ENCODE measurements around the gene HEPN1. TPM values are rescaled to one million over a fixed set of nuclear protein-coding genes. Genes with fewer than 3 reads are reported as not detected.

Gene HEPN1
- total RNA-seq, 1 donor from 2014 or later = not detected

DNA sequence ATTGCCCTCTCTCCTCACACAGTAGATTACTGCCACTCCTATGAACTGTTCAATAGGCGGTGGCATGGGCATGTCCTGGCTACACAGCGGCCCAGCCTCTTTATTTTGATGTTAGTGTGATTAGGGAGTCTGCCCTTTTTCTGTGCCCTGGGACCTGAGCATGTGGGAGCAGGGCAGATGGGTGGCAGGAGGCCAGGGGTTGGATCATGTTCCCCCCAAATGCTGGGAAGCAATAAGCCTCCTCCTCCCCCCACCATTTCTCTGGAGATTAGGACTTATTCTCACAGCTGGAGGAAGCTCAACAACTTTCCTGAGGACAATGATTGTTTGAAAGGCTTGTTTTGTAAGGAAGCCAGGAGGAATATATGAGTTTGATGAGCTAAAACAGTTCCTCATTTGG is 848 bp downstream of the HEPN1 start:
- TF ChIP-seq EZH2phosphoT487 (IDR thresholded peaks at IDR 0.05) = no peak
- no peak for TF ChIP-seq EZH2 (IDR thresholded peaks at IDR 0.05)
- TF ChIP-seq CTCF (IDR thresholded peaks at IDR 0.05) = no peak

DNA sequence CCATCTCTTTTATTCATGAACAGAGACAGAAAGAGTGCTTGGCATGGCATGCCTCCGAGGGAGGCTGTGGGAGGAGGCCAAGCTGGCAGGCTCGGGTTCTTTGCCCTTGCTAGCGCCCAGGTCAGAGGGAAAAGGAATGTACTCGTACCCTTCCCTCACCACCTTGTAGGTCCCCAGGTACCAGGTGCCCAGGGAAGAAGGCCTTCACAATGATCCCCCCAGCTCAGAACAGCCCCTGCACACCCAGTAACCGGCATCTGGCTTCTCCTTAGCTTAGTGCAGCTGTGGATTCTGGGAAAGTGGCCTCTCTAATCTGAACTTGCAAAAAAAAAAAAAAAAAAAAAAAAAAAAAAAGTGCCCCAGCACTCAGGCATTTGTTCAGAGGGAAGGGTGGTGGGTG is 1.3 kb downstream of the HEPN1 start:
- Histone ChIP-seq H2AFZ (replicated peaks) (no peak overlapping the region), H3F3A (ENCODE audit: low read depth) (peaks cover 14% of the 10 kb centered on the region), H3K4me3 (no peak overlapping the region), H3K9ac (no peak overlapping the region), H4K20me1 (ENCODE audit: low read depth) (no peaks in the 10 kb centered on the region), H3K4me2 (peak overlapping the region; percentile 74), H3K36me3 (no peaks in the 10 kb centered on the region), H3K27me3 (peaks cover 53% of the 10 kb centered on the region), H3K4me1 (peaks cover 15% of the 10 kb centered on the region), H3K9me3 (ENCODE audit: low read depth) (no peaks in the 10 kb centered on the region), H3K79me2 (ENCODE audit: low read depth) (no peaks in the 10 kb centered on the region), H3K27ac (no peak overlapping the region)
- peak overlapping the region; percentile 82 for H3K4me3 Mint-ChIP-seq
- no peaks in the 10 kb centered on the region for H3K36me3 Mint-ChIP-seq
- no peak for DNase-seq (ENCODE audit: low spot score)
- peaks cover 11% of the 10 kb centered on the region for H3K4me1 Mint-ChIP-seq
- TF ChIP-seq EZH2phosphoT487 (IDR thresholded peaks at IDR 0.05) = no peak
- no peak for TF ChIP-seq CTCF (IDR thresholded peaks at IDR 0.05)
- no peak overlapping the region for H3K27ac Mint-ChIP-seq
- peaks cover 20% of the 10 kb centered on the region for H3K27me3 Mint-ChIP-seq (ENCODE audit: insufficient read depth, low read depth)
- peaks cover 10% of the 10 kb centered on the region for H3K9me3 Mint-ChIP-seq

More for the DNA sequence above, 848 bp downstream of the HEPN1 start:
- Mint-ChIP-seq H3K9me3 (peaks cover 12% of the 10 kb centered on the region), H3K36me3 (no peaks in the 10 kb centered on the region), H3K27ac (no peak overlapping the region), H3K27me3 (ENCODE audit: insufficient read depth, low read depth) (peaks cover 20% of the 10 kb centered on the region), H3K4me1 (peaks cover 11% of the 10 kb centered on the region), H3K4me3 (no peak overlapping the region)
- H3K79me2 ChIP-seq (ENCODE audit: low read depth) = no peaks in the 10 kb centered on the region
- H3K27me3 ChIP-seq = peaks cover 53% of the 10 kb centered on the region
- no peak overlapping the region for H3K9ac ChIP-seq
- peaks cover 14% of the 10 kb centered on the region for H3F3A ChIP-seq (ENCODE audit: low read depth)
- H3K4me3 ChIP-seq = no peak overlapping the region
- no peak overlapping the region for H3K27ac ChIP-seq
- H2AFZ ChIP-seq (replicated peaks) = peak overlapping the region; percentile 45
- H3K4me2 ChIP-seq = peak overlapping the region; percentile 27
- no peaks in the 10 kb centered on the region for H3K36me3 ChIP-seq
- no peak for DNase-seq (ENCODE audit: low spot score)
- H4K20me1 ChIP-seq (ENCODE audit: low read depth) = no peaks in the 10 kb centered on the region
- H3K9me3 ChIP-seq (ENCODE audit: low read depth) = no peaks in the 10 kb centered on the region
- peaks cover 15% of the 10 kb centered on the region for H3K4me1 ChIP-seq

- no peaks in the 10 kb centered on the region for H3K36me3 ChIP-seq
- no peaks in the 10 kb centered on the region for H3K9me3 ChIP-seq (ENCODE audit: low read depth)
- Mint-ChIP-seq H3K4me1 (peaks cover 11% of the 10 kb centered on the region), H3K27ac (no peak overlapping the region), H3K9me3 (peaks cover 8% of the 10 kb centered on the region), H3K4me3 (peak overlapping the region; percentile 82), H3K36me3 (no peaks in the 10 kb centered on the region), H3K27me3 (ENCODE audit: insufficient read depth, low read depth) (peaks cover 21% of the 10 kb centered on the region)
- no peaks in the 10 kb centered on the region for H4K20me1 ChIP-seq (ENCODE audit: low read depth)
- peaks cover 14% of the 10 kb centered on the region for H3F3A ChIP-seq (ENCODE audit: low read depth)
- peaks cover 53% of the 10 kb centered on the region for H3K27me3 ChIP-seq
- peaks cover 15% of the 10 kb centered on the region for H3K4me1 ChIP-seq
- TF ChIP-seq EZH2phosphoT487 (IDR thresholded peaks at IDR 0.05) (peak; percentile 38), EZH2 (IDR thresholded peaks at IDR 0.05) (peak; percentile 76), CTCF (IDR thresholded peaks at IDR 0.05) (peak; percentile 6)
- no peak overlapping the region for H3K27ac ChIP-seq
- peak overlapping the region; percentile 78 for H2AFZ ChIP-seq (replicated peaks)
- H3K4me2 ChIP-seq = peak overlapping the region; percentile 74
- H3K79me2 ChIP-seq (ENCODE audit: low read depth) = no peaks in the 10 kb centered on the region
- peak overlapping the region; percentile 37 for H3K4me3 ChIP-seq
- DNase-seq (ENCODE audit: low spot score) = peak; percentile 85
- no peak overlapping the region for H3K9ac ChIP-seq
Measured at GRCh38 chr11:124920870-124921609, 2.0 kb downstream of the HEPN1 start.

Measured in neural progenitor cell (in vitro differentiated cells).